ENCODE data around the gene RNF213.

DNA sequence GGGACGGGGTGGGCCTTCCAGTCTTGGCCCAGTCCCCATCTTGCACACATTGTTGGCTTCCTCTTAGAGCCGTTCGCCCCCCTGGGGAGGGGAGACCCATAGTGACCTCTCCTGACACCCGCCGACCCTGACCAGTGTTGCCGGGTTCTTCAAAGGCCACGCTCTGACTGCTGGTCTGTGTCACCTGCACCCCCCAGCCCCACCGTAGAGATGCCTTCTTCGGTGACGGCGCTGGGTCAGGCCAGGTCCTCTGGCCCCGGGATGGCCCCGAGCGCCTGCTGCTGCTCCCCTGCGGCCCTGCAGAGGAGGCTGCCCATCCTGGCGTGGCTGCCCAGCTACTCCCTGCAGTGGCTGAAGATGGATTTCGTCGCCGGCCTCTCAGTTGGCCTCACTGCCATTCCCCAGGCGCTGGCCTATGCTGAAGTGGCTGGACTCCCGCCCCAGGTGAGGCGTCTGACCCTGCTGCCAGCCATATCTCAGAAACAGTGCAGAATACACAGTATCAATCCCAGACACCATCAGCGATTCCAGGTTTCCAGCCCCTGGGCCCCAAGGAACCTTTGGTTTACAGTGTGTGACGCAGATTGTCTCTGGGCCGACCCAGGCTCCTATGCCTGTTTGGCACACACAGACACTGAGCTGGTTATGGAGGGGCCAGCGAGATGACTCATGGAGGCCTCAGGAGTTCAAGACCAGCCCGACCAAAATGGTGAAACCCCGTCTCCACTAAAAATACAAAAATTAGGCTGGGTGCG, 39.1 kb upstream of the RNF213 start:
- TF ChIP-seq, protein P1, sequence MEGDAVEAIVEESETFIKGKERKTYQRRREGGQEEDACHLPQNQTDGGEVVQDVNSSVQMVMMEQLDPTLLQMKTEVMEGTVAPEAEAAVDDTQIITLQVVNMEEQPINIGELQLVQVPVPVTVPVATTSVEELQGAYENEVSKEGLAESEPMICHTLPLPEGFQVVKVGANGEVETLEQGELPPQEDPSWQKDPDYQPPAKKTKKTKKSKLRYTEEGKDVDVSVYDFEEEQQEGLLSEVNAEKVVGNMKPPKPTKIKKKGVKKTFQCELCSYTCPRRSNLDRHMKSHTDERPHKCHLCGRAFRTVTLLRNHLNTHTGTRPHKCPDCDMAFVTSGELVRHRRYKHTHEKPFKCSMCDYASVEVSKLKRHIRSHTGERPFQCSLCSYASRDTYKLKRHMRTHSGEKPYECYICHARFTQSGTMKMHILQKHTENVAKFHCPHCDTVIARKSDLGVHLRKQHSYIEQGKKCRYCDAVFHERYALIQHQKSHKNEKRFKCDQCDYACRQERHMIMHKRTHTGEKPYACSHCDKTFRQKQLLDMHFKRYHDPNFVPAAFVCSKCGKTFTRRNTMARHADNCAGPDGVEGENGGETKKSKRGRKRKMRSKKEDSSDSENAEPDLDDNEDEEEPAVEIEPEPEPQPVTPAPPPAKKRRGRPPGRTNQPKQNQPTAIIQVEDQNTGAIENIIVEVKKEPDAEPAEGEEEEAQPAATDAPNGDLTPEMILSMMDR (IDR thresholded peaks at IDR 0.05), result no peak
- TF ChIP-seq SIN3A (IDR thresholded peaks at IDR 0.05; ENCODE audit: borderline replicate concordance, low read depth, low read length) (no peak), YY1 (IDR thresholded peaks at IDR 0.05; ENCODE audit: low read depth) (no peak), MXI1 (IDR thresholded peaks at IDR 0.05; ENCODE audit: low read depth, low read length) (no peak), POLR2AphosphoS5 (IDR thresholded peaks at IDR 0.05; ENCODE audit: low read depth, low read length) (no peak), GATA2 (CRISPR knock-in tag; IDR thresholded peaks at IDR 0.05) (no peak), SMC3 (IDR thresholded peaks at IDR 0.05; ENCODE audit: low read depth, low read length) (no peak), CHD2 (IDR thresholded peaks at IDR 0.05; ENCODE audit: low read length, partially characterized antibody) (no peak), EP300 (IDR thresholded peaks at IDR 0.05; ENCODE audit: borderline replicate concordance in 1 of 2, low read depth in 1 of 2, low read length in 1 of 2) (no peak)
- TF ChIP-seq, protein P2, sequence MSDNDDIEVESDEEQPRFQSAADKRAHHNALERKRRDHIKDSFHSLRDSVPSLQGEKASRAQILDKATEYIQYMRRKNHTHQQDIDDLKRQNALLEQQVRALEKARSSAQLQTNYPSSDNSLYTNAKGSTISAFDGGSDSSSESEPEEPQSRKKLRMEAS (IDR thresholded peaks at IDR 0.05; ENCODE audit: low read depth), result no peak
- TF ChIP-seq, protein P3, sequence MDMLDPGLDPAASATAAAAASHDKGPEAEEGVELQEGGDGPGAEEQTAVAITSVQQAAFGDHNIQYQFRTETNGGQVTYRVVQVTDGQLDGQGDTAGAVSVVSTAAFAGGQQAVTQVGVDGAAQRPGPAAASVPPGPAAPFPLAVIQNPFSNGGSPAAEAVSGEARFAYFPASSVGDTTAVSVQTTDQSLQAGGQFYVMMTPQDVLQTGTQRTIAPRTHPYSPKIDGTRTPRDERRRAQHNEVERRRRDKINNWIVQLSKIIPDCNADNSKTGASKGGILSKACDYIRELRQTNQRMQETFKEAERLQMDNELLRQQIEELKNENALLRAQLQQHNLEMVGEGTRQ (IDR thresholded peaks at IDR 0.05; ENCODE audit: borderline replicate concordance, low read depth, low read length), result no peak
- TF ChIP-seq, protein P4, sequence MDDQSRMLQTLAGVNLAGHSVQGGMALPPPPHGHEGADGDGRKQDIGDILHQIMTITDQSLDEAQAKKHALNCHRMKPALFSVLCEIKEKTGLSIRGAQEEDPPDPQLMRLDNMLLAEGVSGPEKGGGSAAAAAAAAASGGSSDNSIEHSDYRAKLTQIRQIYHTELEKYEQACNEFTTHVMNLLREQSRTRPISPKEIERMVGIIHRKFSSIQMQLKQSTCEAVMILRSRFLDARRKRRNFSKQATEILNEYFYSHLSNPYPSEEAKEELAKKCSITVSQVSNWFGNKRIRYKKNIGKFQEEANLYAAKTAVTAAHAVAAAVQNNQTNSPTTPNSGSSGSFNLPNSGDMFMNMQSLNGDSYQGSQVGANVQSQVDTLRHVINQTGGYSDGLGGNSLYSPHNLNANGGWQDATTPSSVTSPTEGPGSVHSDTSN (IDR thresholded peaks at IDR 0.05), result no peak
- TF ChIP-seq, protein P5, sequence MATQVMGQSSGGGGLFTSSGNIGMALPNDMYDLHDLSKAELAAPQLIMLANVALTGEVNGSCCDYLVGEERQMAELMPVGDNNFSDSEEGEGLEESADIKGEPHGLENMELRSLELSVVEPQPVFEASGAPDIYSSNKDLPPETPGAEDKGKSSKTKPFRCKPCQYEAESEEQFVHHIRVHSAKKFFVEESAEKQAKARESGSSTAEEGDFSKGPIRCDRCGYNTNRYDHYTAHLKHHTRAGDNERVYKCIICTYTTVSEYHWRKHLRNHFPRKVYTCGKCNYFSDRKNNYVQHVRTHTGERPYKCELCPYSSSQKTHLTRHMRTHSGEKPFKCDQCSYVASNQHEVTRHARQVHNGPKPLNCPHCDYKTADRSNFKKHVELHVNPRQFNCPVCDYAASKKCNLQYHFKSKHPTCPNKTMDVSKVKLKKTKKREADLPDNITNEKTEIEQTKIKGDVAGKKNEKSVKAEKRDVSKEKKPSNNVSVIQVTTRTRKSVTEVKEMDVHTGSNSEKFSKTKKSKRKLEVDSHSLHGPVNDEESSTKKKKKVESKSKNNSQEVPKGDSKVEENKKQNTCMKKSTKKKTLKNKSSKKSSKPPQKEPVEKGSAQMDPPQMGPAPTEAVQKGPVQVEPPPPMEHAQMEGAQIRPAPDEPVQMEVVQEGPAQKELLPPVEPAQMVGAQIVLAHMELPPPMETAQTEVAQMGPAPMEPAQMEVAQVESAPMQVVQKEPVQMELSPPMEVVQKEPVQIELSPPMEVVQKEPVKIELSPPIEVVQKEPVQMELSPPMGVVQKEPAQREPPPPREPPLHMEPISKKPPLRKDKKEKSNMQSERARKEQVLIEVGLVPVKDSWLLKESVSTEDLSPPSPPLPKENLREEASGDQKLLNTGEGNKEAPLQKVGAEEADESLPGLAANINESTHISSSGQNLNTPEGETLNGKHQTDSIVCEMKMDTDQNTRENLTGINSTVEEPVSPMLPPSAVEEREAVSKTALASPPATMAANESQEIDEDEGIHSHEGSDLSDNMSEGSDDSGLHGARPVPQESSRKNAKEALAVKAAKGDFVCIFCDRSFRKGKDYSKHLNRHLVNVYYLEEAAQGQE (IDR thresholded peaks at IDR 0.05; ENCODE audit: low read depth, low read length), result no peak

All from SK-N-SH (cell line).